Rectal smooth muscle tissue (tissue), 1 donor: Measurements from ENCODE around the gene NF1.

ENCODE experiments used
- H3K27ac ChIP-seq: one replicate; pipeline ENCODE4 v1.7.0; 2013; ENCODE audit warnings: low read depth, low read length, inconsistent platforms
- H3K27me3 ChIP-seq: one replicate; pipeline ENCODE4 v1.7.0; 2013; ENCODE audit warnings: low read length; ENCODE audit not compliant: control insufficient read depth, insufficient read depth
- H3K36me3 ChIP-seq: one replicate; pipeline ENCODE4 v1.7.0; 2013; ENCODE audit warnings: low read length; ENCODE audit not compliant: control insufficient read depth, insufficient read depth
- H3K4me1 ChIP-seq: one replicate; pipeline ENCODE4 v1.7.0; 2013; ENCODE audit warnings: low read length; ENCODE audit not compliant: control insufficient read depth, insufficient read depth
- H3K4me3 ChIP-seq: one replicate; pipeline ENCODE4 v1.7.0; 2013; ENCODE audit warnings: low read length
- H3K9ac ChIP-seq: one replicate; pipeline ENCODE4 v1.7.0; 2013; ENCODE audit warnings: low read length

Gene NF1

DNA sequence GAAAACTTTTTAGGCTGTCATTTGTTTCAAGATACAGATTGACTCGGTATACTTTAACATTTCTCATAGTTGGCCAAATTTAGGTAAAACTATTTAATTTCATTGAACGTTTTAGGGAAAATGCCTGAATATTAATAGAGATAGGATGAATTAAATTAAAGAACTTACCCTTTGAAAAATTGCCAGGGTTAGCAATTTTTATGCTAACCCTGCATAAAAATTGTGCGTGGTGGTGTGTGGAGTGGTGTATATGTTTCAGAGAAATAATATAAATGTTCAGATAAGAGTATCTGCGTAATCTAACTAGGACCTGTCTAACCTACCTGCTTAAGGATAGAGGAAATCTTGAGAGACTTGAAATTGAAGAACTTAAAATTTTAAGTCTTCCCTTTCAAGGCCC lies 21.4 kb downstream of the NF1 start:
- no peaks in the 10 kb centered on the region for H3K27me3 ChIP-seq
- H3K9ac ChIP-seq, result no peak overlapping the region
- H3K4me3 ChIP-seq, result no peak overlapping the region
- H3K36me3 ChIP-seq, result no peaks in the 10 kb centered on the region
- no peaks in the 10 kb centered on the region for H3K4me1 ChIP-seq
- H3K27ac ChIP-seq, result no peak overlapping the region

GRCh38 chr17:31122746-31123145 lies 28.0 kb downstream of the NF1 start:
- no peaks in the 10 kb centered on the region for H3K4me1 ChIP-seq
- H3K27ac ChIP-seq, result no peak overlapping the region
- H3K9ac ChIP-seq, result no peak overlapping the region

DNA sequence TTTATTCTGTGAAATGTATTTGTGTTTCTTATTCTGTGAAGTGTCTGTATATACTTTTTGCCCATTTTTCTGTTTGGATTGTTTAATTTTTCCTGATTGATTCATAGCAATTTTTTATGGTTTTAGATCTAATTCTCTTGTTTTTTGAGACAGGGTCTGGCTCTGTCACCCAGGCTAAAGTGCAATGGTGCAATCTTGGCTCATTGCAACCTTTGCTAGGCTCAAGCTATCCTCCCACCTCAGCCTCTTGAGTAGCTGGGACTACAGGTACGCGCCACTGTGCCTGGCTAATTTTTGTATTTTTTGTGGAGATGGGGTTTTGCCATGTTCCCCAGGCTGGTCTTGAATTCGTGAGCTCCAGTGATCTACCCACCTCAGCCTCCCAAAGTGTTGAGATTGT lies 31.5 kb downstream of the NF1 start:
- no peaks in the 10 kb centered on the region for H3K4me1 ChIP-seq
- no peak overlapping the region for H3K9ac ChIP-seq
- no peaks in the 10 kb centered on the region for H3K36me3 ChIP-seq
- H3K27ac ChIP-seq, result no peak overlapping the region
- no peak overlapping the region for H3K4me3 ChIP-seq
- no peaks in the 10 kb centered on the region for H3K27me3 ChIP-seq

More at GRCh38 chr17:31122746-31123145, 28.0 kb downstream of the NF1 start:
- H3K36me3 ChIP-seq, result no peaks in the 10 kb centered on the region
- no peak overlapping the region for H3K4me3 ChIP-seq
- H3K27me3 ChIP-seq, result no peaks in the 10 kb centered on the region

DNA sequence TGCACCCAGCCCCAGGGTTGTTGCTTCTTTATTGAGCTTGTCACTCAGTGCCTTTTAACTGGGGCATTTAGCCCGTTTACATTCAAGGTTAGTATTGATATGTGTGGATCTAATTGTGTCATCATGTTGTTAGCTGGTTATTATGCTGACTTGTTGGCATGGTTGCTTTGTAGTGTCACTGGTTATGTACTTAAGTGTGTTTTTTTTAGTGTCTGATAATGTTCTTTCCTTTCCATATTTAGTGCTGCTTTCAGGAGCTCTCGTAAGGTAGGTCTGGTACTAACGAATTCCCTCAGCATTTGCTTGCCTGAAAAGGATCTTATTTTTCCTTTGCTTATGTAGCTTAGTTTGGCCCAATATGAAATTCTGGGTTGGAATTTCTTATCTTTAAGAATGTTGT lies 33.5 kb downstream of the NF1 start:
- no peak overlapping the region for H3K4me3 ChIP-seq
- no peaks in the 10 kb centered on the region for H3K4me1 ChIP-seq
- no peaks in the 10 kb centered on the region for H3K27me3 ChIP-seq
- H3K27ac ChIP-seq, result no peak overlapping the region
- no peak overlapping the region for H3K9ac ChIP-seq
- H3K36me3 ChIP-seq, result no peaks in the 10 kb centered on the region

DNA sequence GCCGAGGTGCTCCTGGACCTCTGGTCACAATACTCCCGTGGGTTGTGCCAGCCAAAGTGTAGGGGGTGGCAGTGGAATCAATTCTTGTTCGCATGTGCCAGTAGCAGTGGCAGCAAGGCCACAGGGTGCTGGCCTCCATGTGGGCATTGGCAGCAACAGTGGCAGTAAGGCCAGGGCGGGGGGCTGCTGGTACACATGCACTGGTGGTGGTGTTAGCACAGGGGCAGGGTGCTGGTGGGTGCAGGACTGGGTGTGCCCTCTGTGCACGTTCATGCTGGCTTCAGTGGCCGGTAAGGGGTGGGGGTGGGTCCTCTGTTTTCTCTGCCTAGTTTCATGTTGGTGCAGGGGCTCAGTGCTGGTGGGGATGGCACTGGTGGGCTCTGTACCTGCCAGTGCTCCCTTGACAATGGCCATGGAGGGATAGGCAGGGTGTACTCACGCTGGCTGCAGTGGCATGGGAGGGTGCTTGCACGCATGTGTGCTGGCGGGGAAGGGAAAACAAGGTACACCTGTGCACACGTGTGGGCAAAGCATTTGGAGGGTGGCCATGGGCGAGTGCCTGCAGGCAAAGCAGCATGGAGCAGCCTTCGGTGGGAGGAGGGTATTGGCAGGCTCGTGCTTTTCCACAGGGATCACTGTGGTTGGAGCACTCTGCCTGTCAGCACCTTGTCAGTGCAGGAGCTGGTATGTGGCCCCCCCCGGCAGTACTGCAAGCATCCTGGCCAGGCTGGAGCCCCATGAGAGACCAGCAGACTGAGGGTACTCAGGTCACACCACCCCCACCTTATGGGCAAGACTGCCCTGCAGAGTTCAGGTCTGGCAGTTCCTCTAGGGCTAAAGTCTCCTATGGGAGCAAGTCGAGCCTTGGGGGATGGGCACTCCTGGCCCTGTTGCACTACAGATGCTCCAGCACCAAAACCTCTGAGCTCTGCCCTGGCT lies 35.8 kb downstream of the NF1 start:
- Histone ChIP-seq H3K27ac (no peak overlapping the region), H3K36me3 (no peaks in the 10 kb centered on the region), H3K4me3 (no peak overlapping the region), H3K27me3 (no peaks in the 10 kb centered on the region), H3K9ac (no peak overlapping the region), H3K4me1 (no peaks in the 10 kb centered on the region)

DNA sequence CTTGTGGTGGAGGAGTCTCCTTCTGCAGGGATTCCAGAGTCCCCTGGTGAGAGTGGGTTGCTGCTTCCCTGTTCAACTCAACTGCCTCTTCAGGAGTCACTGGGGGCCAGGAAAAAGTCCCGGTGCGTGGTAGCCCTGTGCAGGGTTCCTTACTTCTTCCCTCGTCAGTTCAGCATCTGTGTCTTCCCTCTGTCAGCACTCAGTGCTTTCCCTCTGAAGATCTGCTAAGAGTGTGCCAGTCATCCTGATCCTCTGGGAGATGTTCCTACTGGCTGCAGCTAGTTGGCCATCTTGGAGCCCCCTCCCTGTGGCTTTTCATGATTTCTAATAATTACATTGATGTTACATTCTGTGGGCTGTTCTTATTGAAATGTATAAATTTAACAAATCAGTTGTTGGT lies 36.5 kb downstream of the NF1 start:
- H3K36me3 ChIP-seq, result no peaks in the 10 kb centered on the region
- no peaks in the 10 kb centered on the region for H3K27me3 ChIP-seq
- H3K27ac ChIP-seq, result no peak overlapping the region
- H3K4me3 ChIP-seq, result no peak overlapping the region
- no peaks in the 10 kb centered on the region for H3K4me1 ChIP-seq
- no peak overlapping the region for H3K9ac ChIP-seq

DNA sequence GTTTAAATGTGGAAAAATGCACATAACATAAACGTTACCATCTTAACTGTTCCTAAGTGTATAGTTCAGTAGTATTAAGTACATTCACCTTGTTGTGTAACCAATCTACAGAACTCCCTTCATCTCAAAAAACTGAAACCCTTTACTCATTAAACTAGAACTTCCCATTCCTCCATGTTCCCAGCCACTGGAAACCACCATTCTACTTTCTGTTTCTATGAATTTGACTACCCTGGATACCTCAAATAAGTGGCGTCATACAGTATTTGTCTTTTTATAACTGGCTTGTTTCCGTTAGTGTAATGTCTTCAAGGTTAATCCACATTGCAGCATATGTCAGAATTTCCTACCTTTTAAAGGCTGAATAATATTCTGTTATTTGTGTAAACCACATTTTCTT lies 38.2 kb downstream of the NF1 start:
- no peaks in the 10 kb centered on the region for H3K27me3 ChIP-seq
- H3K27ac ChIP-seq, result no peak overlapping the region
- H3K9ac ChIP-seq, result no peak overlapping the region
- H3K36me3 ChIP-seq, result peaks cover 3% of the 10 kb centered on the region
- no peaks in the 10 kb centered on the region for H3K4me1 ChIP-seq
- H3K4me3 ChIP-seq, result no peak overlapping the region

DNA sequence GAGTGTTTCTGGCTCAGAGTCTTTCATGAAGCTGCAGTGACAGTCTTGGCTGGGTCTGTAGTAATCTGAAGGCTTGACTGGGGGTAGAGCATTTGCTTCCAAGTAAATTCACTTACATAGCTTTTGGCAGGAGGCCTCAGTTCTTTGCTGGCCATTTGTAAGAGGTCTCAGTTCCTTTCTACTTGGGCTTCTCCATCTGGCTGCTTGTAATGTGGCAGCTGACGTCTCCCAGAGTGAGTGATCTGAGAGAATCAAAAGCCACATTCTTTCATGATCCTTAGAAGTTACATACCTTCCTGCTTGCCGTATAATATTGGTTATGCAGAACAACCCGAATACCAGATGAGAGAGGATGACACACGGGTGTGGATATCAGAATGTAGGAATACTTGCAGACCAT lies 39.8 kb downstream of the NF1 start:
- Histone ChIP-seq H3K36me3 (peaks cover 3% of the 10 kb centered on the region), H3K27ac (no peak overlapping the region), H3K4me3 (no peak overlapping the region), H3K9ac (no peak overlapping the region), H3K27me3 (no peaks in the 10 kb centered on the region), H3K4me1 (no peaks in the 10 kb centered on the region)

- H3K27ac ChIP-seq, result no peak overlapping the region
- H3K9ac ChIP-seq, result no peak overlapping the region
- H3K4me3 ChIP-seq, result no peak overlapping the region
- peaks cover 3% of the 10 kb centered on the region for H3K36me3 ChIP-seq
- H3K4me1 ChIP-seq, result no peaks in the 10 kb centered on the region
- H3K27me3 ChIP-seq, result no peaks in the 10 kb centered on the region
Observed at GRCh38 chr17:31136319-31136718, 41.5 kb downstream of the NF1 start.

GRCh38 chr17:31140111-31140510 lies 45.3 kb downstream of the NF1 start:
- Histone ChIP-seq H3K36me3 (peaks cover 3% of the 10 kb centered on the region), H3K4me3 (no peak overlapping the region), H3K9ac (no peak overlapping the region), H3K27ac (no peak overlapping the region), H3K4me1 (no peaks in the 10 kb centered on the region), H3K27me3 (no peaks in the 10 kb centered on the region)

GRCh38 chr17:31144428-31144827 lies 49.7 kb downstream of the NF1 start:
- no peak overlapping the region for H3K27ac ChIP-seq
- no peak overlapping the region for H3K9ac ChIP-seq
- H3K27me3 ChIP-seq, result no peaks in the 10 kb centered on the region
- H3K4me1 ChIP-seq, result no peaks in the 10 kb centered on the region
- no peak overlapping the region for H3K4me3 ChIP-seq
- H3K36me3 ChIP-seq, result no peaks in the 10 kb centered on the region

GRCh38 chr17:31144836-31145235 lies 50.1 kb downstream of the NF1 start:
- Histone ChIP-seq H3K4me1 (no peaks in the 10 kb centered on the region), H3K4me3 (no peak overlapping the region), H3K27ac (no peak overlapping the region), H3K9ac (no peak overlapping the region), H3K36me3 (no peaks in the 10 kb centered on the region), H3K27me3 (no peaks in the 10 kb centered on the region)
